PC-9 (cell line): ENCODE data around the gene ABCD3.
"Not testable (repeated sequence)": the region's sequence is repeated elsewhere in the genome, so short reads cannot be mapped to it uniquely, and the experiment has no call there.

Experiments used
- CTCF ChIP-seq: fragments of 200-600 bp; sonication (generic); conservative IDR thresholded peaks from 2 replicates; pipeline ENCODE4 v1.6.1; 2017; ENCODE audit warnings: mixed run types, antibody characterized with exemption, mild to moderate bottlenecking, moderate library complexity
- EZH2 ChIP-seq: fragments of 200-600 bp; sonication (generic); IDR thresholded peaks from 2 replicates; pipeline ENCODE4 v1.8.0; 2017; ENCODE audit warnings: antibody characterized with exemption, low read depth

DNA sequence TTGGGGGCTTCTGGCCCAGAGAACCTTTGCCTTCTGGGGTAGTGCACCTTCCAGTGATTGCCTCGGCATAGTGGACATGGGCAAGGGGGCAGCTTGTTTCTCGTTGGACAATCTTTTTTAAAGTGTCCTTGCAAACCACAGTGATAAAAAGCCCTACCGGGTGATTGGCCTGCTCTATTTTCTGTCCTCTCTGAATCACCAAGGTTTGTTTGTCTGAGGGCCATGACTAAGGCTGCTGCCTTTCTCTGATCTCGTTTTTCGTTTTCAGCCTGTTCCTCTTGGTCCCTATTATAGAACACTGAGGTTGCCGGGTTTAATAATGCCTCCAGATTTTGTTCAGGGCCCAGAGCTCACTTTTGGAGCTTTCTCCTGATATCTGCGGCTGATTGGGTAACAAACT is 42.5 kb upstream of the ABCD3 start:
- TF ChIP-seq CTCF, EZH2: not testable (repeated sequence)
